ENCODE results near the gene IPO11.
"Not testable (repeated sequence)": the region's sequence is repeated elsewhere in the genome, so short reads cannot be mapped to it uniquely, and the experiment has no call there.

IPO11 gene

DNA sequence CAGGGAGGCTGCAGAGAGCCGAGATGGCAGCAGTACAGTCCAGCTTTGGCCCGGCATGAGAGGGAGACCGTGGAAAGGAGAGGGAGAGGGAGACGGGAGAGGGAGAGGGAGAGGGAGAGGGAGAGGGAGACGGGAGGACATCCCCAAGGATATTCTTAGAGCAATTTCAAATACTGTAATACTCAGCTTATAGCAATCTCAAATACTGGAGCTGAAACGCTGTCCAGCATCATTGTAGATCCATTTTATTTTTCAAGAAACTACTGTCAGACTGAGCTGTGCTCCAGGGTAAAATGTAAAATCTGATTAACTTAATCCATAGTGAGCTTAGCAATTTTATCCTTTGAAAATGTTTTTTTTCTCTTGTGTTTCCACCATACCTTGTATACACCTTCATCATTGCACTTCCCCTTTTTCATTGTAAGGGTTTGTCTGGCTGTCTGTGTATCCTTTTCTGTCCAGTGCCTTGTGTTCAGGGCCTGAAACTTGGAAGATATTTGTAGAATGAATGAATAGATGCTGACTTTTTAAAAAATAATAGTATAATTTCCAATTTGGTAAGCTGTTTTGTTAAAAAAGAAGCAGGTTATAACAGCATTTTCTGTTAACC, 102.1 kb downstream of the IPO11 start:
- Histone ChIP-seq H3K27ac (ENCODE audit: low read depth, low read length, poor library complexity, severe bottlenecking) (no peak overlapping the region), H3K4me1 (ENCODE audit: insufficient read depth, low read length, severe bottlenecking) (no peaks in the 10 kb centered on the region), H4K20me1 (ENCODE audit: insufficient read depth, low read length) (no peaks in the 10 kb centered on the region), H3K4me3 (ENCODE audit: low read depth, low read length, poor library complexity, severe bottlenecking) (no peak overlapping the region), H3K9me2 (ENCODE audit: low read depth, low read length) (no peaks in the 10 kb centered on the region), H3K79me2 (ENCODE audit: insufficient read depth, low read length) (no peaks in the 10 kb centered on the region), H3K36me3 (ENCODE audit: insufficient read depth, low read length) (peaks cover 23% of the 10 kb centered on the region), H3K27me3 (ENCODE audit: insufficient read depth, low read length) (no peaks in the 10 kb centered on the region), H3K4me2 (ENCODE audit: low read length) (no peak overlapping the region), H3K9me3 (ENCODE audit: low read length) (no peaks in the 10 kb centered on the region), H2AFZ (ENCODE audit: low read length) (no peak overlapping the region), H3K9ac (ENCODE audit: low read length) (no peak overlapping the region), H3F3A (ENCODE audit: insufficient read depth, low read length) (no peaks in the 10 kb centered on the region)
- TF ChIP-seq, protein P1, sequence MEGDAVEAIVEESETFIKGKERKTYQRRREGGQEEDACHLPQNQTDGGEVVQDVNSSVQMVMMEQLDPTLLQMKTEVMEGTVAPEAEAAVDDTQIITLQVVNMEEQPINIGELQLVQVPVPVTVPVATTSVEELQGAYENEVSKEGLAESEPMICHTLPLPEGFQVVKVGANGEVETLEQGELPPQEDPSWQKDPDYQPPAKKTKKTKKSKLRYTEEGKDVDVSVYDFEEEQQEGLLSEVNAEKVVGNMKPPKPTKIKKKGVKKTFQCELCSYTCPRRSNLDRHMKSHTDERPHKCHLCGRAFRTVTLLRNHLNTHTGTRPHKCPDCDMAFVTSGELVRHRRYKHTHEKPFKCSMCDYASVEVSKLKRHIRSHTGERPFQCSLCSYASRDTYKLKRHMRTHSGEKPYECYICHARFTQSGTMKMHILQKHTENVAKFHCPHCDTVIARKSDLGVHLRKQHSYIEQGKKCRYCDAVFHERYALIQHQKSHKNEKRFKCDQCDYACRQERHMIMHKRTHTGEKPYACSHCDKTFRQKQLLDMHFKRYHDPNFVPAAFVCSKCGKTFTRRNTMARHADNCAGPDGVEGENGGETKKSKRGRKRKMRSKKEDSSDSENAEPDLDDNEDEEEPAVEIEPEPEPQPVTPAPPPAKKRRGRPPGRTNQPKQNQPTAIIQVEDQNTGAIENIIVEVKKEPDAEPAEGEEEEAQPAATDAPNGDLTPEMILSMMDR (IDR thresholded peaks at IDR 0.05; ENCODE audit: low read length) = no peak
- no peak for TF ChIP-seq EZH2 (IDR thresholded peaks at IDR 0.05; ENCODE audit: borderline replicate concordance, low read length)

DNA sequence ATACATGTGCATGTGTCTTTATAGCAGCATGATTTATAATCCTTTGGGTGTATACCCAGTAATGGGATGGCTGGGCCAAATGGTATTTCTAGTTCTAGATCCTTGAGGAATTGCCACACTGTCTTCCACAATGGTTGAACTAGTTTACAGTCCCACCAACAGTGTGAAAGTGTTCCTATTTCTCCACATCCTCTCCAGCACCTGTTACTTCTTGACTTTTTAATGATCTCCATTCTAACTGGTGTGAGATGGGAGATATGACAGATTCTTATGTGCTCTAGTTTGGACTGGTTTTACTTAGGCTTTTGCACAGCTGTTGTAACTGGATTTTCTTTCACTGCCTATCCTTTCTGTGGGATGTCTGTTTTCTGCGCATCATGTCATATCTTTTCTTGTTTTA, 108.2 kb downstream of the IPO11 start:
- not testable (repeated sequence) for H3K9me2 ChIP-seq (ENCODE audit: low read depth, low read length); H3K4me1 ChIP-seq (ENCODE audit: insufficient read depth, low read length, severe bottlenecking); H3K27ac ChIP-seq (ENCODE audit: low read depth, low read length, poor library complexity, severe bottlenecking); H3F3A ChIP-seq (ENCODE audit: insufficient read depth, low read length); H3K79me2 ChIP-seq (ENCODE audit: insufficient read depth, low read length); H3K27me3 ChIP-seq (ENCODE audit: insufficient read depth, low read length); H3K4me3 ChIP-seq (ENCODE audit: low read depth, low read length, poor library complexity, severe bottlenecking); H3K4me2 ChIP-seq (ENCODE audit: low read length); H3K9ac ChIP-seq (ENCODE audit: low read length); H3K9me3 ChIP-seq (ENCODE audit: low read length); H2AFZ ChIP-seq (ENCODE audit: low read length); H4K20me1 ChIP-seq (ENCODE audit: insufficient read depth, low read length)
- peaks cover 15% of the 10 kb centered on the region for H3K36me3 ChIP-seq (ENCODE audit: insufficient read depth, low read length)

DNA sequence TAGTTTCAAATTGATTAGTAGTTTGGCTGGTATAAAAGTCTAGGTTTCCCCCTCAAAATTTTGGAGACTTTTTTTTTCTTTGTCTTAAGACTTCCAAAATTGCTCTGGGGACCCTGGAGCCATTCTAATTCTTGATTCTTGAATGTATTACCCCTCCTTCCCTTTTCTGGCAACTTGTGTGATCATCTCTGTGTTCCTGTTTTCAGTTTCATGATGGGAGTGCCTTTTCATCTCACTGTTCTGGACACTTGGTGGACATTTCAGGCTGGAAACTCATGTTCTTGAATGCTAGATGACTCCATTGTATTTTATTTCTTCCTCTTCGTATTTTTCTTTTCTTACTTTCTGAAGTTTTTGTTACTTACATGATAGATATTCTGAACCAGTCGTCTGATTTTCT, 108.8 kb downstream of the IPO11 start:
- Histone ChIP-seq H3K36me3 (ENCODE audit: insufficient read depth, low read length) (peaks cover 10% of the 10 kb centered on the region), H3K27ac (ENCODE audit: low read depth, low read length, poor library complexity, severe bottlenecking) (no peak overlapping the region), H3F3A (ENCODE audit: insufficient read depth, low read length) (no peaks in the 10 kb centered on the region), H3K9ac (ENCODE audit: low read length) (no peak overlapping the region), H3K4me2 (ENCODE audit: low read length) (no peak overlapping the region), H4K20me1 (ENCODE audit: insufficient read depth, low read length) (no peaks in the 10 kb centered on the region), H3K9me3 (ENCODE audit: low read length) (no peaks in the 10 kb centered on the region), H3K4me3 (ENCODE audit: low read depth, low read length, poor library complexity, severe bottlenecking) (no peak overlapping the region), H3K9me2 (ENCODE audit: low read depth, low read length) (no peaks in the 10 kb centered on the region), H2AFZ (ENCODE audit: low read length) (no peak overlapping the region), H3K4me1 (ENCODE audit: insufficient read depth, low read length, severe bottlenecking) (no peaks in the 10 kb centered on the region), H3K79me2 (ENCODE audit: insufficient read depth, low read length) (no peaks in the 10 kb centered on the region), H3K27me3 (ENCODE audit: insufficient read depth, low read length) (no peaks in the 10 kb centered on the region)
- no peak for TF ChIP-seq EZH2 (IDR thresholded peaks at IDR 0.05; ENCODE audit: borderline replicate concordance, low read length)
- TF ChIP-seq, protein P1 (IDR thresholded peaks at IDR 0.05; ENCODE audit: low read length) = no peak

DNA sequence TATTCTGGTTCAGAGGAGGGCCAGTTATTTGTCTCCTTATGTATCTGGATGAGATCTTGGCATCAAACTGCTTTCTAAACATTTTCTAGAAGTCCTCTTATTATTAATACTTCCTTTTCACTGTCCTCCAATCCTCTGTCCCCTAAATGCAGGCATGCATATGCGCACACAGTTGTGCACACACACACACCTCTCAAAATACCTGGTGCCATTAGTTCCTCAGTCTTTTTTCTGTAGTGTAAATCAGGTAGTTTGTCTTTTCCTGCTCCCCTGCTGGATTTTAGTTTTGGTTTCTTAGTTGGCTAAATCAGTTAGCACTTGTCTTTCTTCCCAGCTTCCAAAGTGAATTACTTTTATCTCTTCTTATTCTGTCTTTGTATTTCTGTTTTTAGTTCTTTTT, 110.2 kb downstream of the IPO11 start:
- no peaks in the 10 kb centered on the region for H3F3A ChIP-seq (ENCODE audit: insufficient read depth, low read length)
- no peak overlapping the region for H3K9ac ChIP-seq (ENCODE audit: low read length)
- no peaks in the 10 kb centered on the region for H3K27me3 ChIP-seq (ENCODE audit: insufficient read depth, low read length)
- no peaks in the 10 kb centered on the region for H3K4me1 ChIP-seq (ENCODE audit: insufficient read depth, low read length, severe bottlenecking)
- no peaks in the 10 kb centered on the region for H3K9me2 ChIP-seq (ENCODE audit: low read depth, low read length)
- no peak overlapping the region for H3K4me3 ChIP-seq (ENCODE audit: low read depth, low read length, poor library complexity, severe bottlenecking)
- TF ChIP-seq EZH2 (IDR thresholded peaks at IDR 0.05; ENCODE audit: borderline replicate concordance, low read length) = no peak
- TF ChIP-seq, protein P1 (IDR thresholded peaks at IDR 0.05; ENCODE audit: low read length) = no peak
- no peaks in the 10 kb centered on the region for H3K79me2 ChIP-seq (ENCODE audit: insufficient read depth, low read length)
- no peak overlapping the region for H3K27ac ChIP-seq (ENCODE audit: low read depth, low read length, poor library complexity, severe bottlenecking)
- H3K4me2 ChIP-seq (ENCODE audit: low read length) = no peak overlapping the region
- peaks cover 12% of the 10 kb centered on the region for H3K36me3 ChIP-seq (ENCODE audit: insufficient read depth, low read length)
- H2AFZ ChIP-seq (ENCODE audit: low read length) = no peak overlapping the region
- no peaks in the 10 kb centered on the region for H4K20me1 ChIP-seq (ENCODE audit: insufficient read depth, low read length)
- H3K9me3 ChIP-seq (ENCODE audit: low read length) = no peaks in the 10 kb centered on the region

Measured in OCI-LY1 (cell line).